IPS DF 19.7 (cell line): ENCODE measurements around the gene SPOCD1.

ENCODE experiments used
- DNase-seq: peaks from one replicate; pipeline ENCODE4 v3.0.0-alpha.2; 2013; ENCODE audit warnings: low read depth, low spot score

Gene SPOCD1

DNA sequence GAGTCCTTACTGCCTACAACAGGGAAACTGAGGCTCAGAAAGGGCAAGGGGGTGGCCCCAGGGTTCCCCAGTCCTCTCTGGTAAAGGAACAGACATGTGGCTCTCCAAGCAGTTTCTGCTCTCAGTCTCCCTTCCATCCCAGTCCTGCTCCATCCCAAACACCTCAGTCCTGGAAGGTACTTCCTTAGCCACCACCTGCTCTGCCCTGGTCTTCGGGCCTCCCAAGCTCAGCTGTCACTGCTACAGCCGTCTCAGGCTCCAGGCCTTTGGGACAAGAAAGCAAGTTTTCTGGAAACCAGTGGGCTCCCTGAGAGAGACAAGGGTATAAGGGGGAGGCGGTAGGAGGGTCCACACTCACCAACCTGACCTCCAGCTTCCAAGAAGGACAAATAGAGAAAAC lies 28.6 kb downstream of the SPOCD1 start:
- no peak for DNase-seq

DNA sequence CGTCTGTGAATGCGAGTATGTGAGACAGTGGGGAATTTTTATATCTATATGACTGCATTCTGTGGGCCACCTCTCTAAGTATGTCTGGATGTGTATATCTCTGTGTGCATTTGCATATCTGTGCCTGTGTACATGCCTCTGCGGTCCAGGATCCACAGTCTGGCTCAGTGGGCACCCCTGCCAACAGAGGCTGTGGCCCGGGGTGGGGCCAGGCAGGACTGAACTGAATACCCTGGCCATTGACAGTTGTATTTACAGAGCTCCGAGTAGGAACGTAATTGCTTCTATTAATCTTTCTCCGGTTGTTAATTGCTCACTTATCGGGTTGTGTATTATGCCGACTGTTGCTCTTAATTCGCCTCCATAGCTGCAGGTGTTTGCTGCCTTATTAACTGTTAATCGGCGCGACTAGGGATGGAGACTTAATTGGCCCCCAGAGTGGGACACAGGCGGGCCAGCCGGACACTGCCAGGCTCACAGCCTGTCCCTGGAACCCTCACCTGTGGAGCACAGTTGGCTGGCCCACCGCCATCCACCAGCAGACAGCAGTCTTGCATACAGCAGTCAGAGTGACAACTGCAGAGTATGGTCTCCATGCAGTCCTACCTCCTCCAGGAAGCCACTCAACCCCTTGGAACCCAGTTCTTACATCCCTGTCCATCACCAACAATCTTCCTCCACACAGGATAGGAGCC lies 29.3 kb downstream of the SPOCD1 start:
- no peak for DNase-seq

DNA sequence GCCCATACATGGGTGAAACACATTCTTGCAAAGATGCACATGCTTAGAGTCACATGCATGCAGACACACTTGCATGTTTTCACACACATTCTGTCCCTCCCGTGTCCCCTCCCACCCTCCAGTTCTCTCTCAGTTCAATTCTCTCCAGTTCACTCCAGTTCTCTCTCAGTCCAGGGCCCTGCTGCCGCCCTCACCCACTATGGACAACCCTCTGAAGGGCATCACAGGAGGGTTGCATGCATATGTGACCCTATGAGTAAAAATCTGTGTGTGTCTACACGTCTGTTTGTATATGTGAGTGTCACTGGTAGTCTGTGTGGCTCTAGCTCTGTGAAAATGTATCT lies 29.9 kb downstream of the SPOCD1 start:
- DNase-seq: no peak

DNA sequence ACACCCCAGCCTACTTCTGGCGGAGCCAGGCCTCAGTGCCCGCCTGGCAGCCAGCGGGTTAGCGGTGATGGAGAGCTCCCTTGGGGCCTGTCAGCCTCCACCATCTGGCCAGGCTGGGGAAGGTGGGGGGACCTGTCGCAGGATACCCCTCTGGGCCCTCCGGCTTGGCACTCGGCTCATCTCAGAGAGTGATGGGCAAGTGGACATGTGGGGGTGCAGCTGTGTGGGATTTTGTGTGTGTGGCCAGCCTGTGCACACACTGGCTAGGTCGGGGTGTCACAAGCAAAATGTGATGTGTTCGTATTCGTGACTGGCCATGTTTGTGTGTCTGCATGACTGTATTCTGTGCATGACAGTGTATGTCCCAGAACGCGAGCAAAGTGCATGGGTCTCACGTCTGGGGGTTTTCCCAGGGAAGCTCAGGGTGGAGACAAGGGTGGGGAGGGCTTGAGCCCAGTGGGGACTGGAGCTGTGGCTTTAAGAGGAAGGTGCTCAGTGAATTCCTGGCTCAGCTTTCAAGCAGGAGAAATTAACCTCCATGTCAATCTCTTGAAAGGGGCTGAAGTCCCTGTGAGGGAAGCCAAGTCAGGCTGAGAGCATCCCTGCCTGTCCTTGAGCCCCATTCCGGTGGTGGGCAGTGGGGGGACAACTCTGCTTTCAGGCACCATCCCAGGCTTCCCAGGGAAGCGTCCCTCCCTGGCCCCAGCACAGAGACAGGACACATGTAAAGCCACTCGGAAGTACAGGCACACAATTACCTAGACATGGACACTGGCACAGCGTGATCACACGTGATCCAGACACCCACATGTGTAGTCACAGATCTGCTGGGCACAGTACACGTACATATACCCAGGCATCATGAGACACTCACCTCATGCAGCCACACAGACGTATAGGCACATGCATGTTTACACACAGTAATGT lies 30.5 kb downstream of the SPOCD1 start:
- DNase-seq: no peak

DNA sequence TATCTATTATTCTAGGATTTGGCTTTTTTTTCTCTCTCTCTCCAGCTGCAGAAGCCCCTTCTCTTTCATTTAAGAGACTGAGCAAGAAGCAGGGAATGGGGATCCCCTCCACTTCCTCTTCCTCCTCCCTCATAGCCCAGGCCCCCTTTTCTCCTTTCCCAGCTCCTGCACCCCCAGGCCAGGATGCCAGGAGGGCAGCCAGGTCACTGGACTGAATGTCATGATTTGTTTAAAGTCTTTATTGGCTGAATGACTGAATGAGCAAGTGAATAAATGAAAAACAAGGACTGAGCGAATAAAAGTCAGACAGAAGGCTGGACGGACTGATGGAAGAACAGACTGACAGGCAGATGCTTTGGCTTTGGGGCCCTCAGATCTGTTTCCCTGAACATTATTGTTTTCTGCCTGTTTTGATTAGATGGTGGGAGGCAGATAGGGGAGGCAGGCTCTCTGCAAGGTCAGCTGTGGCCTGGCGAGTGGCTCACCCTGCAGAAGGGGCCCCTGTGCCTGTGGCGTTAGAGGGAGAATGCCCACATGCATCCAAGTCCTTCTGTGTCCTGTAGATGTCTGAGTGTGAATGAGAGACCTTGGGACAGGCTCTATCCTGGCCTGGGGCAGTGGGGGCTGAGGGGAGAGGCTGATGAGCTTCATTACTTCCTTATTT lies 31.3 kb downstream of the SPOCD1 start:
- DNase-seq: no peak

DNA sequence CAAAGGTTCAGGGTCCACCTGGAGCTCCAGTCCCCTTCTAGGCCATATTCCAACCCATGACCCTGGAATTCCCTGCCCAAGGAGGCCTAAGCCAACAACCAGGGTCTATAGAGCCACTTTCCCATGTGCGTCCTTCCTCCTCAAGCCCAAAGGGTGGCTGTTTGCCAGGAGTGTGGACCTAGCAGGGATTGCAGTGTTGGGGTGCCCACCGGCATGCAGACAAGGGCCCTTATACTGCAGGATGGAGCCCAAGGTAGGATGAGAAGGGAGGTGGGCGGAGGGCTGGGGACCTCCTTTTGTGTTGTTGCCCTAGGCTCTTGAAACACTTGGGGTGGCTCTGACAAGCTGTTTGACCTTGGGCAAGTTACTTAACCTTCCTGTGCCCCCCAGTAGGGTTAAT lies 32.0 kb downstream of the SPOCD1 start:
- no peak for DNase-seq

DNA sequence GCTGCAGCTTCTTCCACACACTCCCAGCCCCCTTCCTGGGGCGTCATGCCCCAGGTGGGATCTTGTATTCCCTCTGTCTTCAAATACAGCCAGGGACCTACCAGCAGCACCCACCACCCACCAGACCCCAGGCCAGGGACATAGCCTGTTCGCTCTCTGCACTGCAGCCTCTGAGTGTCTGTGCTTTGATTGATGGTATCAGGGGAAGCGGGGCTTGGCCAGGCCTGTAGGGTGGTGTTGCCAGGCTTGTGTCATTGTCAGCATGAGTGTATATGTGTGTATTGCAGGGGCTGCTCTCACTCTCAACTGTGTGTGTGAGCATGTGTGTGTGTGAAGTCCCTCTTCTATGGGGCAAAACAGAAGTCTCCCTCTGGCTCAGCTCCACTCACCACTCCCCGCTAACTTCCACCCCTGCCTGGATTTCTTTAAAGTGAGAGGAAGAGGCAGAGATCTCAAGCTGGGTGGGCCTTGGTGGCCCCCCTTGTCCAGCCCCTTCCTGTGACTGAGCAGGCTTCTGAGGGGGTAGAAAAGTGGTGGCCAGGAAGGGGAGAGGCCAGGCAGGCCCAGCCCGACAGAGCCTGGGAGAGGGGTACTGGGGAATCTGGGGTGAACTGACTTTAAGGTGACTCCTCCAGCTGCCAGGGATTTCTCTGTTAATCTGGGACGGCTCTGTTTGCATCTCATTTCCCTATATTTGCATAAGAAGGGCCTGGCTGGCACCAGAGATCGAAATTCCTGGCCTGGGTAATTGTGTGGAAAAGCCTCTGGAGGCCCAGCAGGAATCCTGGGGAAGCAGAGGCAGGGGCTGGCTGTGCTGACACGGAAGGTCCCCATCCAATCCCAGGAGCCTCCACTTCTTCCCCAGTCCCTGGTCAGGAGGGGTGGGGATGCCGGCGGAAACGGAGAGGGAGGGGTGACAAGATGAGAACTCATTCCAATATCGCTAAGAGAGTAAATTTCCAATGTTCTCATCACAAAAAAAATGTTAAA lies 33.1 kb downstream of the SPOCD1 start:
- DNase-seq: no peak

DNA sequence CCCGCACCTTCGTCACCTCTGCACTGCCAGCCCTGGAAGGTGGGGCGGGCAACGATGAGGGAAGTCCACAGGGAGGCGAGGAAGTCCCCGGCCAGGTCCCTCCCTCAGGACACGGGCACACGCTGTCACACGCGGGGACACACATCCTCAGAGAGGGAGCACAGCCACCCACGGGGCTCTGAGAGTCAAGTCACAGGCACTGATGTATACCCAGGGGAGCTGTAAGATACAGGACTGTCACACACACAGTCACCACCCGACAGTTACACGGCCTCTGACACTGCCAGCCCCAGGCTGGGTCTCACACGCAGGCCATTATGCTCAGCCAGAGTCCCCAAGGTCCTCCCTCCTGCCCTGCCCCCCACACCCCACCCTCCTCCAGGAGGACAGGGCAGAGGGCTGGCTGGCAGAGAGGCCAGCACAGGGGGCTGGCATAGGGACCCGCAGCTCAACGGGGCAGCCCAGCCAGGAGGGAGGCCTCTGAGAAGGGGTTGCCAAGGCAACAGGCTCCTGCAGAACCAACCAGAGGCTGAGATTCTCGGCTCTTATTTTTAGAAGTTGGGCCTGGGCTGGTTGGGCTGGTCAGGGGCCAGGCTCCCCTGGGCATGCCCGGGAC lies 34.0 kb downstream of the SPOCD1 start:
- no peak for DNase-seq

DNA sequence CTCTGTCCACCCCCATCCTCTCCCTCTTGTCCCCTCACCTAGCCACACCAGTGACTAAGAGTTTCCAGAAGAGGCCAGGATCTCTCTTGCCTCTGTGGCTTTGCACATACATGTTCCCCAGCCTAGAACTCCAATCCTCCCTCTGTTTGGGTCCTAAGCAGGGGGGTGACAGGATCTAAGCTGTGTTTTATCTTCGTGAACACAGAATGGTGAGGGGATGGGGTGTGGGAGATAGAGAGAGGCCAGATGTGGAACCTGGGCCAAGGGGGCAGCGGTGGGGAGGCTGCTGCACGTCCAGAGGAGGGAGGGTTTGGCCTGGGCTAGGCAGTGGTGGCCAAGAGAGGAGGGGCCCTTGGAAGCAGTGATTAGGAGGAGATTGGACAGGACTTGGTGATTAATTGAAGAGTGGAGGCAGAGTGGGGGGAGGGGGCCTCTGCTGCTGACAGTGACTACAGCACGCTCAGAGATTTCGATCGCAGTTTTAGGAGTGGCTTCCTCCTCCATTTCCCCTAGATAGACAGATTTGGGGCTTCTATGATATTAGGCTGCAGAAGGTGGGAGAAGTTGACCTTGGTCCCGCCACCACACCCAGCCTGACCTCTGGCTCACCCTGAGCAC lies 34.6 kb downstream of the SPOCD1 start:
- DNase-seq: no peak

DNA sequence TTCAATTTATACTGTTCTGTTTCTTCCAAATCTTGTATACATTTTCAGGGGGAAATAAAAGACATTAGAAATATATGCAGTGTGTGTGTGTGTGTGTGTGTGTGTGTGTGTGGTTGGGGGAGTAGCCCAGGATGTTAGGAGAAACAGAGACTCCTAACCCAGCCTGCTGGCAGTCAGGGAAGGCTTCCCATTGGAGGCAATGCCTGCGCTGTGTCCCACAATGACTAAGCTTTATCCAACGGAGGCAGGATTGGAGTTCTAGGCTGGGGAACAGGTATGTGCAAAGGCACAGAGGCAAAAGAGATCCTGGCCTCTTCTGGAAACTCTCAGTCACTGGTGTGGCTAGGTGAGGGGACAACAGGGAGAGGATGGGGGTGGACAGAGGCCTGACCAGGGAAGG lies 35.2 kb downstream of the SPOCD1 start:
- DNase-seq: no peak

DNA sequence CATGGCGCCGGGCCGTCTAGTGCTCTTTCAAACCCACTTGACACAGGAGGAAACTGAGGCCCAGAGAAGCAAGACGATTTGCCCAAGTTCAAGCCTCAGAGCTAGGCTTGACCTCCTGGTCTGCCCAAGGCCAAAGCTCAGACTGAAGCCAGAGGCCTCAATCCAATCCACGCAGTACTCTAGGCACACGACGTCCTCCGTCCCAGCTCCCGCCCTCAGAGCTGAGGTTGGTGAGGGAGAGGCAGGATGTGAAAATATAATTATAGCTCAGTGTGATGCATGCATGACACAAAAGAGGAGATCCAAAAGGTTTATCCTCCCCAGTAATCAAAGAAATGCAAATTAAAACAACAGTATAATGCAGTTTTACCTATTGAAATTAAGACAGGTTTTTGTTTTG lies 36.1 kb downstream of the SPOCD1 start:
- DNase-seq: no peak

DNA sequence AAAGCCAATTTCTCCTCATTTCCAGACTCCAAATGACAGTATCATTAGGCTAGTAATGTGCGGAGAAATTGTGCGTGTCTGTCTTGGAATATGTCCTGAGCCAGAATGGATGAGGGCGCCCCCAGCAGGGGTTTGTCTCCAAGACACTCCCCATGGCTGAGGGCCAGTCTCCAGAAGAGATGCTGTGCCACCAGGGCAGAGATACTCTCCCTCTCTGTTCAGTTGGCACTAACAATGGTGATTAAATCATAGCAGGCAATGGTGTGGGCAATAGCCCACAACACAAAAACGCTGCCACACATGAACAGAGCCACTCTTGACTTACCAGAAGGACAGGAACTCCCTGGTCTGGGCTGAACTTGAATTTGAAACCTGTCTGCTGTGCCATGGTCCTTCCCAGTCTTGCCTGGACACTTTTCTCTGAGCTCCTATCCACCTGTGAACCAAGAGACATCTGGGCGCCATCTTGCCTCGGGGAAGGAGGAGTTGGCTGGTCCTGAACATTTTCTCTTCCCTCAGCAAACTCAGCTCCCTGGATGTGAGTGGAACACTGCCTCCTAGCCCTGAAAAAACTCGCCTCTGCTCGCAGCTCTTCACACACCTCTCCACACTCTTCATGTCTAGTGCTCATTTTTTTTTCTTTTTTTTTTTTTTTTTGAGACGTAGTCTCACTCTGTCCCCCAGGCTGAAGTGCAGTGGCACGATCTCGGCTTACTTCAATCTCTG lies 36.9 kb downstream of the SPOCD1 start:
- DNase-seq: no peak

DNA sequence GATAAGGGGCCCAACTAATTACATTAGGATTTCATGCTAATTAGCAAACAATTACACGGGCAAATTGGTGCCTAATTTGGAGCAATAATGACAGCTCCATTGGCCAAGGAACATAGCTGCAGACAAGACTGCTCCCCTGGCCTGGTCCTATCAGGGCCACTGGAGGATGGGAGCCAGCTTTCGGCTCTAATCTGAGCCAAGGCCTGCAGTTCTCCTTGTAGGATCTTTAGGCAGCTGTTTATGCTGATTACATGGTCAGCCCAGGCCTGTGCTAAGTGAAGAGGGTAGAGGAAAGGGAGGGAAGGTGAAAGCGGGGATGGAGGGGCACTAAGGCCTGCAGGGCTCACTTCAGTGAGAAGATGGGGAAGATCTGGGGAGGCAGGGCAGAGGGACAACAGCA lies 39.3 kb downstream of the SPOCD1 start:
- DNase-seq: no peak

DNA sequence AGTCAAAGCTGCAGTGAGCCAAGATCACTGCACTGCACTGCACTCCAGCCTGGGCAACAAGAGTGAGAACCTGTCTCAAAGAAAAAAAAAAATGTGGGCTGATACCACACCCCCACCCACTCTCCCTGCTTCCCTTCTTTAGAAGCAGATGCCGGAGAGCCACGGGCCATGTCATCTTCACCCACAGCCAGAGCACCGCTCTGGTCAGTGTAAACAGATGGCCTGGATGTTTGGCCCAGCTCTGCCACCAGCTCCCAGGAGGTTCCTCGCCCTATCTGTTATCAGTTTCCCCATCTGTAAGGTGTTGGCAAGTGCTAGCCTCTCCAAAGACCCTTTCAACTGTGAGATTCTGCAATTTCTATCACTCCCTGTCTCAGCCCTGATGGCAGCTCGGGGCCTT lies 39.8 kb downstream of the SPOCD1 start:
- DNase-seq: no peak

DNA sequence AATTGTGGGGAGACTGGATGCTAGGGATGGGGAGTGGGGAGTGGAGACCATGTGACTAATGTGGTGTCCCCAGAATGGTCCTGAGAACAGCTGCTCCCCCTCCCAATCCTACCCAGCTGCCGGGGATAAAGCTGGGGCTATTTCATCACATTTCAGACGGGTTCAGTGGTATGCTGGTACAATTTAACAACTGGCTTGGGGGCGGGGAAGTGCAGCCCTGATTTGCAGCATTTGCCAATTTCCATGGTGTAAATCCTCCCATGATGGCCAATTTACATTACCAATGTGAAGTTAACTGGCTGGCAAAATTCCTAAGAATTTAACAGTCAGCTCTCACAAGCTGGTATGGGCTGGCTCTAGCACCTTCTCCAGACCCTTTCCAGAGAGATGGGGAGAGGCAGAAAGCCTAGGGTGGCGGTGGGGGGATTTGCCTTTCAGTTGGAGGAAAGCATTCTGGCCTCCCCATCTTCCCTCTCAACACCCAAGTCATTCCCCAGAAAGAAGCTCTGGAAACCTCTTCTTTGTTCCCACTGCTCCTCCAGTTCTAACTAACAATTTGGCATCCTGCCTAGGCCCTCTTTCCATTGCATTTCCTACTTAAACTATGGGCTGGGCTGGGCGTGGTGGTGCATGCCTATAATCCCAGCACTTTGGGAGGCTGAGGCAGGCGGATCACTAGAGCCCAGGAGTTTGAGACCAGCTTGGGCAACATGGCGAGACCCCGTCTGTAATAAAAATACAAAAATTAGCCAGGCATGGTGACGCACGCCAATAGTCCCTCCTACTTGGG lies 40.4 kb downstream of the SPOCD1 start:
- DNase-seq: no peak

DNA sequence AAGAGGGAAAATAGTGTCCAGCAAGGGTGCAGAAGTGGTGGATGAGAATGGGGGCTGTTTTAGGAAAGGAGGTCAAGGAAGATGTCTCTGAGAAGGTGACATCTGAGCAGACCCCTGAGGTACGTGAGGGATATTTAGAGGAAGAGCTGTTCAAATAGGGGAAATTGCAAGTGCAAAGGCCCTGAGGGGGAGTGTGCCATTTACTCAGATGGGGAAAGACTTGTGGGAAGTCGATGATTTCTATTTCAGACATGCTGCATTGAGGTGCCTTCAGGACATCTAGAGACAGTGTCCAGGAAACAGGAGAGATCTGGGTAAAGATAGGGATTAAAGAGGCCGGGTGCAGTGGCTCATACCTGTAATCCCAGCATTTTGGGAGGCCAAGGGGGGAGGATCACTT lies 41.3 kb downstream of the SPOCD1 start:
- no peak for DNase-seq

DNA sequence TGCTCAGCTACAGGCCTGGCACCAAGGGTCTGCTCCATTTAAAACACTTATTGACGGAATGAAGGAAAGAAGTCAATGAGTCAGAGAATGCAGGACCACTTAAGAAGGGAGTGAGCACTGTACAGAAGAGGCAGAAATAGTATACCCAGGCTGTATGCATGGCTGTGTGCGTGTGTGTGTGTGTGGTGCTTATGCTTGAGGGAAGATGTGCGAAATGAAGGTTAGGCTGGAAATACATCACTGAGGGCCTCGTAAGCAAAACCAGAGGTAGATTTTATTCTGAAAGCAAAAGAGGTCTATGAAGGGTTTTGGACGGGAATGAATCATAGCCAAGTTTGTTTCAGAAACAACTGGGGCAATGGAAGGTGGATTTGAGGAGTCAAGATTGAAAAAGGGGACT lies 42.0 kb downstream of the SPOCD1 start:
- no peak for DNase-seq

DNA sequence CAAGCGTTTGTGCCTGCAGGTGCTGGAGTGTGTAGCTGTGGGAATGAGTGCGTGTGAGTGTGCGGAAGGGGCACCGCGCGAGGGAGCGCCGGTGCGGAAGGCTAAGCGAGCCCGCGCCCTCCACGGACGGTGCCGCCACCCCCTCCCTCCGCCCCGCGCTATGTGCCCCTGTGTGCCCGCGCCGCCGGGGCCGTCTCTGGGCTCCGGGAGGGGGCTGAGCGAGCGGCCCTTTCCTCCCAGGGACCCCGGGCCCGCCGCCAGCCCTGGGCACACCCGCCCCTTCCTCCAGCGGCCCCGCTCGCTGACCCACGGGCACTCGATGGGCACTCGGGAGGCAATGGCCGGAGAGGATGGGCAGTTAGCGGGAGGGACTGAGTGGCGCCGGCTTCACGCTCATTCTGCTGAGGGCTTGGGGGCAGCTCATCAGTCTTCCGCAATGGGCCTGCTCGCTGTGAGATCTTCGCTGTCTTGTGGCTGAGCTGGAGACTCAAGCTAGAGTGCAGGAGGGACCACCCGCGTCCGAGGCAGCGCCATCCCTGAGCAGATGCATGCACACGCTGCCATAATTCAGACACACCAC lies 43.1 kb downstream of the SPOCD1 start:
- no peak for DNase-seq
